Caco-2 (cell line): ENCODE results near the gene ALK. TPM values are rescaled to one million over a fixed set of nuclear protein-coding genes. Genes with fewer than 3 reads are reported as not detected.

Source experiments
- BruUV-seq: library from RNA; stranded (reverse); fragments of 400-500 nt; replicated peaks from 2 replicates; lab custom pipeline; 2021; lab: Mats Ljungman, UMichigan
- CTCF ChIA-PET: fragments of 300-600 bp; sonication (Branson Sonifier 250); formaldehyde crosslinking; loops from one replicate; lab custom pipeline; 2022; ENCODE audit warnings: antibody characterized with exemption; lab: Charles Lee
- POLR2A ChIA-PET: fragments of 300-600 bp; sonication (Branson Sonifier 250); formaldehyde crosslinking; loops from one replicate; lab custom pipeline; 2022; ENCODE audit warnings: antibody characterized with exemption; lab: Charles Lee
- DNase-seq, 2 experiments: peaks; one replicate each; pipeline versions ENCODE4 v3.0.0 to v3.0.0-alpha.2; 2020 to 2022
- H3K27me3 ChIP-seq: replicated peaks from 2 replicates; pipeline ENCODE4 v1.6.0; 2011; ENCODE audit warnings: low read length; ENCODE audit not compliant: control insufficient read depth, insufficient read depth
- H3K36me3 ChIP-seq: 2 replicates; pipeline ENCODE4 v1.5.1; 2011; ENCODE audit warnings: low read length; ENCODE audit not compliant: control insufficient read depth, insufficient read depth
- H3K4me1 ChIP-seq: fragments of 250-450 bp; sonication (Bioruptor Pico); 2 replicates; pipeline ENCODE4 v1.5.1; 2020; ENCODE audit warnings: mild to moderate bottlenecking
- H3K4me3 ChIP-seq: 2 replicates; pipeline ENCODE4 v1.5.1; 2011; ENCODE audit warnings: low read depth, mild to moderate bottlenecking, control low read depth, low read length
- H3K9me3 ChIP-seq: fragments of 250-450 bp; sonication (Bioruptor Pico); 2 replicates; pipeline ENCODE4 v1.5.1; 2020; ENCODE audit warnings: mild to moderate bottlenecking, moderate library complexity
- H3K27ac Mint-ChIP-seq: one replicate; pipeline ENCODE4 v1.8.0; 2022; ENCODE audit warnings: mixed read lengths; ENCODE audit not compliant: unreplicated experiment
- H3K27me3 Mint-ChIP-seq: one replicate; pipeline ENCODE4 v1.8.0; 2022; ENCODE audit warnings: mixed read lengths; ENCODE audit not compliant: insufficient read depth, unreplicated experiment
- H3K36me3 Mint-ChIP-seq: one replicate; pipeline ENCODE4 v1.8.0; 2022; ENCODE audit warnings: mild to moderate bottlenecking, mixed read lengths; ENCODE audit not compliant: insufficient read depth, unreplicated experiment
- H3K4me1 Mint-ChIP-seq: one replicate; pipeline ENCODE4 v1.8.0; 2022; ENCODE audit warnings: low read depth, mixed read lengths; ENCODE audit not compliant: unreplicated experiment
- H3K4me3 Mint-ChIP-seq: one replicate; pipeline ENCODE4 v1.8.0; 2022; ENCODE audit warnings: mild to moderate bottlenecking, moderate library complexity, mixed read lengths; ENCODE audit not compliant: unreplicated experiment
- H3K9me3 Mint-ChIP-seq: one replicate; pipeline ENCODE4 v1.8.0; 2022; ENCODE audit warnings: mixed read lengths; ENCODE audit not compliant: unreplicated experiment
- CTCF ChIP-seq, 2 experiments: fragments of 200-600 bp in 1 of 2; IDR thresholded peaks; 1 replicate in 1 of 2; 2 replicates in 1 of 2; pipeline versions ENCODE4 v1.5.1 to v1.8.0; 2011 to 2022; ENCODE audit warnings: antibody characterized with exemption in 1 of 2, control low read depth in 1 of 2, inconsistent platforms in 1 of 2, low read depth in 1 of 2, low read length in 1 of 2, mild to moderate bottlenecking in 1 of 2, moderate library complexity in 1 of 2; ENCODE audit not compliant: insufficient read depth in 1 of 2, severe bottlenecking in 1 of 2, unreplicated experiment in 1 of 2
- intact Hi-C: fragments of 100-400 bp; cut with micrococcal nuclease; formaldehyde crosslinking; loops from one replicate; pipeline ENCODE4 v1.10.0; 2022; ENCODE audit not compliant: unreplicated experiment
- total RNA-seq: library from RNA; stranded (reverse); gene quantifications from 2 replicates; pipeline ENCODE4 v1.2.3, GENCODE V29; 2022

Gene ALK
- total RNA-seq, 1 experiment from 2014 or later: 0.11 TPM

GRCh38 chr2:29433920-29434319 lies 487.5 kb downstream of the ALK start:
- TF ChIP-seq CTCF (IDR thresholded peaks at IDR 0.05; ENCODE audit: insufficient read depth in 1 of 2, low read depth in 1 of 2, low read length in 1 of 2, severe bottlenecking in 1 of 2, unreplicated experiment in 1 of 2): no peak
- ChIA-PET CTCF (no interaction called here), POLR2A (no interaction called here)
- Histone ChIP-seq H3K27me3 (no peaks in the 10 kb centered on the region), H3K4me3 (no peak overlapping the region), H3K9me3 (no peaks in the 10 kb centered on the region), H3K36me3 (no peaks in the 10 kb centered on the region), H3K4me1 (no peaks in the 10 kb centered on the region)
- H3K27ac Mint-ChIP-seq: no peak overlapping the region
- peaks cover 20% of the 10 kb centered on the region for H3K27me3 Mint-ChIP-seq
- no peak for DNase-seq
- no peaks in the 10 kb centered on the region for H3K4me1 Mint-ChIP-seq
- no peaks in the 10 kb centered on the region for H3K9me3 Mint-ChIP-seq
- no TSS peak for BruUV-seq
- no peak overlapping the region for H3K4me3 Mint-ChIP-seq
- intact Hi-C loops: no loop called here
- H3K36me3 Mint-ChIP-seq: no peaks in the 10 kb centered on the region

- Mint-ChIP-seq H3K27ac (no peak overlapping the region), H3K36me3 (no peaks in the 10 kb centered on the region), H3K9me3 (no peaks in the 10 kb centered on the region), H3K27me3 (peaks cover 22% of the 10 kb centered on the region), H3K4me1 (no peaks in the 10 kb centered on the region), H3K4me3 (no peak overlapping the region)
- H3K4me1 ChIP-seq: no peaks in the 10 kb centered on the region
- ChIA-PET POLR2A (no interaction called here), CTCF (no interaction called here)
- BruUV-seq: no TSS peak
- no peaks in the 10 kb centered on the region for H3K27me3 ChIP-seq
- H3K36me3 ChIP-seq: no peaks in the 10 kb centered on the region
- H3K9me3 ChIP-seq: no peaks in the 10 kb centered on the region
- DNase-seq: no peak
- intact Hi-C loops: no loop called here
- no peak for TF ChIP-seq CTCF (IDR thresholded peaks at IDR 0.05; ENCODE audit: insufficient read depth in 1 of 2, low read depth in 1 of 2, low read length in 1 of 2, severe bottlenecking in 1 of 2, unreplicated experiment in 1 of 2)
- no peak overlapping the region for H3K4me3 ChIP-seq
Observed at GRCh38 chr2:29433128-29433527, 488.3 kb downstream of the ALK start.

- no peaks in the 10 kb centered on the region for H3K36me3 Mint-ChIP-seq
- no peak overlapping the region for H3K4me3 ChIP-seq
- BruUV-seq: no TSS peak
- H3K27me3 Mint-ChIP-seq: peaks cover 15% of the 10 kb centered on the region
- H3K4me1 ChIP-seq: no peaks in the 10 kb centered on the region
- intact Hi-C loops: no loop called here
- no peak overlapping the region for H3K27ac Mint-ChIP-seq
- no peaks in the 10 kb centered on the region for H3K36me3 ChIP-seq
- no peaks in the 10 kb centered on the region for H3K9me3 ChIP-seq
- ChIA-PET POLR2A (no interaction called here), CTCF (no interaction called here)
- no peak for TF ChIP-seq CTCF (IDR thresholded peaks at IDR 0.05; ENCODE audit: insufficient read depth in 1 of 2, low read depth in 1 of 2, low read length in 1 of 2, severe bottlenecking in 1 of 2, unreplicated experiment in 1 of 2)
- no peaks in the 10 kb centered on the region for H3K9me3 Mint-ChIP-seq
- no peak overlapping the region for H3K4me3 Mint-ChIP-seq
- no peak for DNase-seq
- no peaks in the 10 kb centered on the region for H3K27me3 ChIP-seq
- H3K4me1 Mint-ChIP-seq: no peaks in the 10 kb centered on the region
Observed at GRCh38 chr2:29431485-29431884, 489.9 kb downstream of the ALK start.
